ENCODE results near the gene SUMO4.

The SUMO4 gene

GRCh38 chr6:149389509-149390297, 10.4 kb upstream of the SUMO4 start:
- no peak for DNase-seq (ENCODE audit: low read depth in 3 of 3)

DNA sequence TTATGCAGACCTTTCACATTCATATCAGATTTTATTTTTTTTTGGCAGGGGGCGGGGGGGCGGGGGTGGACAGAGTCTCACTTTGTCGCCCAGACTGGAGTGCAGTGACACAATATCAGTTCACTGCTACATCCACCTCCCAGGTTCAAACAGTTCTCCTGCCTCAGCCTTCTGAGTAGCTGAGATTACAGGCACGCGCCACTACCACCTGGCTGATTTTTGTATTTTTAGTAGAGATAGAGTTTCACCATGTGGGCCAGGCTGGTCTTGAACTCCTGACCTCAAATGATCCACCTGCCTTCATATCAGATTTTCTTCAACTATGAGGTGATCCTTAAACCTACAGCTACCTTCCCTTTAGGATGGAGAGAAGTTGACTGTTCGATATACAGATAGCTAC, 8.0 kb upstream of the SUMO4 start:
- DNase-seq (ENCODE audit: low read depth in 3 of 3), result no peak

DNA sequence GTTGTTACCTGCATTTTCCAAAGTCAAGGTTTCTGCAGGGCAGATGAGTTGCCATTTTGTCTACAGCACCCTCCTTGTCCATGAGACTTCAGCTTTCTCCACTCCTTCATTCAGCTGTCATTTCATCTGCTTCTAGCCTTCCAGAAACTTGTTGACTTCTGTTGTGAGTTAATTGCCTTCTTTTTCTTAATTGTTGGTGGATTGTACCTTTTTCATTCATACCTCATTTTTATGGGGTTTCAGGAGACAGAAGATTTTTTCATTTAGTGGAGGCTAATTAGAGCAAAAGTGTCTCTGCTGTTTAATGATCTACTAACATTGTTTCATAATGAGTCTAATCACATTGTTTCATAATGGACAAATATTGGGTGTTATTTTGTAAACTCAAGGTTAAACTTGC, 7.5 kb upstream of the SUMO4 start:
- no peak for DNase-seq (ENCODE audit: low read depth in 3 of 3)

DNA sequence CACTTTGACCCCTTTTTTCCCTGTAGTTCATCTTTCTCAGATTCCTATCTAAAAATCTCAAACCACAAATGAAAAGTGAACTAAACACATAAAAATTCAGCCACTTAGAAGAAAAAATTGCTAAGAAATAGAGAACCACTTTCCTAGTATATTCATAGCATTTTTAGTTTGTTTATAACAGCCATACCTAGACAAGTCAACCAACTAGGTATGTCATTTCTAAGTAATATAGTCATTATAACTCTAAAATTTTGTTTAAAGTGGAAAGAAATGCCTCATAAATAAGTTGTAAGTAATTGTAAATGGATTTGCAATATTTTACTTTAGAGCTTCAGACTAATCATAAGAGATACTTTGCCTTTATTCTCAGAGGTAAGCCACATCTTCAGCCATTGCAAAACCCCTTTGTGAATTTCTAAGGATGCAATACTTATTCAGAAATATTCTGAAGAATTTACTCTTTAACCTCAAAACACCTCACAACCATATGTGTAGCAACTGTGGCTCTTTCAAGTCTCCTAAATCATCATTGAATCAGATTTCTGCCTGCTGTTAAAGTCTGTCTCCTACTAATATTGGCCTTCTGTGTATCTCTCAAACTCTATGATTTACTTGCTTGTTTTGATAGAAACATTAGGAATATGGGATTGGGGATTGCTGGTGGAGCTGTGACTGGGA, 6.9 kb upstream of the SUMO4 start:
- no peak for DNase-seq (ENCODE audit: low read depth in 3 of 3)

- DNase-seq (ENCODE audit: low read depth in 3 of 3), result no peak
Measured at GRCh38 chr6:149395185-149395584, 4.9 kb upstream of the SUMO4 start.

- DNase-seq (ENCODE audit: low read depth in 3 of 3), result no peak
Measured at GRCh38 chr6:149397384-149397783, 2.7 kb upstream of the SUMO4 start.

DNA sequence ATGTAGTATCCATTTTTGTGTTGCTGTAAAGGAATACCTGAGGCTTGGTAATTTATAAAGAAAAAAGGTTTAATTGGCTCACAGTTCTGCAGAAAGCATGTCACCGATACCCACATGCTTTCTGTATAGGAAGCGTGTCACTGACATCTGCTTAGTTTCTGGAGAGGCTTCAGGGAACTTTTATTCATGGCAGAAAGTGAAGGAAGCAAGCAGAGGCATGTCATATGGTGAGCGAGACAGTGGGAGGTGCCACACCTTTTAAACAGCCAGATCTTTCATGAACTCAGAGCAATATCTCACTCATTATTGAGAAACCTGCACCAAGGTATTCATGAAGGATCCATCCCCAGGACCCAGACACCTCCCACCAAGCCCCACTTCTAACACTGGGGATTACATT, 3.5 kb downstream of the SUMO4 start:
- DNase-seq (ENCODE audit: low read depth in 3 of 3), result no peak

- no peak for DNase-seq (ENCODE audit: low read depth in 3 of 3)
Measured at GRCh38 chr6:149405823-149406765, 6.0 kb downstream of the SUMO4 start.

DNA sequence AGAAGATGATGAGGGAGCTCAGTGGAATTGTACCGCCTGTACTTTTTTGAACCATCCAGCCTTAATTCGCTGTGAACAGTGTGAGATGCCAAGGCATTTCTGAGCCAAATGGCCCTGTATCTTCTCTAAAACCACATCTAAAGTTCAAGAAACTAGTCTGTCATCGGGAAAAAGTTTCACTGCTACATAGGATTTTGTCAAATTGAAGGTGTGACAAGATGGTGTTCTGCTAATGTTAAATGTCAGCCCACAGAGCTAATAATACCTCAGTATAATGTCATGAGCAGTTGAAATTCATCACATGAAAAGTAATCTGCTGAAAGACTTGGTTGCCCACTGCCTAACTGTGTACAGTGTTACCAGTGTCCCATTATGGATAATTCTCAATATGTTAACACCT, 9.6 kb downstream of the SUMO4 start:
- DNase-seq (ENCODE audit: low read depth in 3 of 3), result no peak

DNA sequence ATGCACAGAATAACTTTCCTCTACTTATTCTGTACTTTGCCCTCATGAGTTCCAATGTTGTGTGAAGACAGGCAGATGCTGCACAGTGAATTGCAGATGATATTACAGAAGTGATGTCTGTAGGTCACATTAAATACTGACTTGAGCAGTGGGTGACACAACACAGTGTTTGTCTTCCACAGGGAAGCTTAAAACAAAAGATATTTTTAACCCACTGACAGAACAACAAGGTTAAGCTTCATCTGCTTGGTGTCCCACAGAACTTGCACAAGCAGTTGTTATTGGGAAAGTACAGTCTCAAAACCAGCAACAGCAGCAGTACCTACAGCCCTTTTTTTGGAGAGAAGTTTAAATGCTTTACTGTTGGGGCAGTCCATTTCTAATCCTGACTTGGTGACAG, 10.5 kb downstream of the SUMO4 start:
- DNase-seq (ENCODE audit: low read depth in 3 of 3), result no peak

DNA sequence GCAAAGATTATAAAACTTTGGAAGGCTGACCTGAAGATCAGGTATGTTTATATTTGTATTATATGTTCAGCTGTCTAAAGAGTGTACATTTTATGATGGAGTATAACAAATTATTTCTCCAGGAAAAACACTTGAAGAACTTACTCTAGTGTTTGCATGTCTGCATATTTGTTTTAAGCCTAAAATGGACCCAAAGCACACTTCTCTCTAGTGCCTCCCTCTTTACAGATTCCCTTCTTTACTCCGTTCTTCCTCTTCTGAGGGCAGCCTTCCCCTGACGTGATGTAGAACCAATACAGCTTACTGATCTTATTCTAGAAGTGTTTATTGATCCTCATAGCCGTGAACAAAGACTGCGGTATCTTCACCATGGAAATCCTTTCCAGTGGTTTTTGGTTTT, 13.9 kb downstream of the SUMO4 start:
- no peak for DNase-seq (ENCODE audit: low read depth in 3 of 3)

GRCh38 chr6:149414821-149415220, 14.8 kb downstream of the SUMO4 start:
- no peak for DNase-seq (ENCODE audit: low read depth in 3 of 3)

DNA sequence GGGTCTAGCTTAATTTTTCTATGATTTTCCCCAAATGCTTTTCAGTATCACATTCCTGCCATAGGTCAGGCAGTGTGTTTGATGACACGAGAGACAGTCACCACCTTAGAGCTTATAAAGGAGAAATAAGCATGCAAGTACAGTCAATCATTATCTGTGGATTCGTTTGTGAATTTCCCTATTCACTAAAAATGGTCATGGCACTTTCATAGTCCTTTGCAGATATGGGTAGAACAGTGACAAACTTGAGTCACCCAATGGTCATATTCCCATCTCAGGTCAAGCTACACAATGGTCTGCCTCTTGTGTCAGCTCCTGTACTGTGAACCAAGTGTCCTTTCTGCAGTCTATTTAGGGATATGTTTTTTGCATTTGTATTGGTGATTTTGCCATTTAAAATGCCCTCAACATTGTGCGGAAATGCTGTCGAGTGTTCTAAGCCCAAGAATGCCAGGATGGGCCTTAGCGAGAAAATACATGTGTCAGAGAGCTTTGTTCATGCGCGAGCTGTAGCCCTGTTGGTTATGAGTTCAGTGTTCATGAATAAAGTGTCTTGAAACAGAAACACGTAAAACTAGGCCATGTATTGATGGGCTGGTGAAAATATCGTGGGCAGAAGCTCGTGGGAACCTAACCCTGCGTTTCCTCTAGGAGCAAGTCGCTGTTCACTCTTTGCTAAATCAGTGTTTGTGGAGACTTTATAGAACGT, 19.8 kb downstream of the SUMO4 start:
- DNase-seq (ENCODE audit: low read depth in 3 of 3), result no peak

GRCh38 chr6:149421132-149421531, 21.1 kb downstream of the SUMO4 start:
- DNase-seq (ENCODE audit: low read depth in 3 of 3), result no peak

DNA sequence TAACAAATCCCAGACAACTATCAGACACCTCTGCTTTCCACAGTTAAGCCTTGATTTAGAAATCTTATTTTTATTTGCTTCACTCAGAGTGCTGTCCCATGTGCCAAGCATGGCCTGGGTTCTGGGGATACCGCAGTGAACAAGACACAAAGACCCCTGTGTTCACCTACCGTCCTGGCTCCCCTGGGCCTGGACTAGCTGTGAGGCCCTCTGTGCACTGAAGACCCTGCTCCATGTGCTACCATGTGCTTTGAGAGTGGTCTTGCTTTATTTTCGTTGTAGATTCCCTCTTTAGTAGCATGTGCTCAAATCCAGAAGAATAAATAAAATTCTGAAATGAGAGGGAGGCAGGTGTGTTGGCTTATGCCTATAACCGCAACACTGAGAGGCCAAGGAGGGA, 22.5 kb downstream of the SUMO4 start:
- DNase-seq (ENCODE audit: low read depth in 3 of 3), result no peak

- no peak for DNase-seq (ENCODE audit: low read depth in 3 of 3)
Measured at GRCh38 chr6:149423964-149424440, 23.9 kb downstream of the SUMO4 start.

DNA sequence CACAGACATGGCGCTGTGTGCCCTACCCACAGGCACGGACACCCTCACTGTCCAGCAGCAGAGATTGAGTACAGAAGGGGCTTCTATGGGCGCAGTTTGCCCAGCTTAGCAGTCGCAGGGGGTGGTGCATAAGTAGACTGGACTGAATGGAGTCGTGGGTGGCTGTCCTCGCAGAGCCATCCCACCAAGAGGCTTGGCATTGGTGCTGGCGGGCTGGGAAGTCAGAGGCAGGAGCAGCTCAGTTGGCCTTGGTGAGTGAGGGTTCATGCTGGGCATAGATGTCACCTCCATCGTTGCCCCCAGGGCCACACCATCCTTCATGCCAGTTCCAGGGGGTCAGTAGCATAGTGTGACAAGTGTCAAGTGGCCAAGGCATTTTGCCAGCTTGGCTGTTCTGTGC, 25.2 kb downstream of the SUMO4 start:
- no peak for DNase-seq (ENCODE audit: low read depth in 3 of 3)

DNA sequence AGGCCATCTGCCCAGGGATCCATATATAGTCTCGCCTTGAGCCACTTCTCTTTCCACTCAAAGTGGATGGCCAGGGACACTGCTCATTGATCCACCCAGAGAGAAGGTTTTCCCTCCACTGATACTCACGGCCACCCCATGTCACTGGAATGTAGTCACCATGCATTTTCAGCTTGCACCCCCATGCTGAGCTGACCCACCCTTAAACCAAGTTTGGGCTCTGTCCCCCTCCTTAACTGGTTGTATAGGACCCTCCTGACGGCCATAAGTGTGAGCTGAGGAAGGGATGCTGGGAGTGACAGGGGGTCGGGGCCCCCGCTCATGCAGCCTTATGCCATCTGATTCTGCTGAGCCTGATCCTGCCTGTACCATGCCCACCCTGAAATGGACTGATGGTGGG, 25.7 kb downstream of the SUMO4 start:
- DNase-seq (ENCODE audit: low read depth in 3 of 3), result no peak

DNA sequence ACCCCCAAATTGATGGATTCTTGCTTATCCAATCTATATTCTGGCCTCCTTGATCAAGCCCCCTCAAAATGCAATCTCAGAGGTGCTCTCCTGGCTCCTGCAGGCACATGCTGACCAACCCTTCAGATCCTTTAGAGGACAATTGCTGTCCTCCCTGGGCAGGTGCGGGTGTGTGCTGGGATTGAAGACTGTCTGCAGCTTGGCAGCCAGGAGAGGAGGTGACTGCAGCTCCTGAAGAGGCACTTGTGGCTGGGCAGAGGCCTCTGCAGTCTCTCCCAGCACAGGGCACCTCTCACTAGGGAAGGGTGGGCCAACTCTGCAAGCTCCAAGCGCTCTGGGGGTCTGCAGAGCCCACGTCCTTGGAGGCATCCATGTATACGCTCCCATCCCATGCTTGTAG, 28.5 kb downstream of the SUMO4 start:
- DNase-seq (ENCODE audit: low read depth in 3 of 3), result no peak

DNA sequence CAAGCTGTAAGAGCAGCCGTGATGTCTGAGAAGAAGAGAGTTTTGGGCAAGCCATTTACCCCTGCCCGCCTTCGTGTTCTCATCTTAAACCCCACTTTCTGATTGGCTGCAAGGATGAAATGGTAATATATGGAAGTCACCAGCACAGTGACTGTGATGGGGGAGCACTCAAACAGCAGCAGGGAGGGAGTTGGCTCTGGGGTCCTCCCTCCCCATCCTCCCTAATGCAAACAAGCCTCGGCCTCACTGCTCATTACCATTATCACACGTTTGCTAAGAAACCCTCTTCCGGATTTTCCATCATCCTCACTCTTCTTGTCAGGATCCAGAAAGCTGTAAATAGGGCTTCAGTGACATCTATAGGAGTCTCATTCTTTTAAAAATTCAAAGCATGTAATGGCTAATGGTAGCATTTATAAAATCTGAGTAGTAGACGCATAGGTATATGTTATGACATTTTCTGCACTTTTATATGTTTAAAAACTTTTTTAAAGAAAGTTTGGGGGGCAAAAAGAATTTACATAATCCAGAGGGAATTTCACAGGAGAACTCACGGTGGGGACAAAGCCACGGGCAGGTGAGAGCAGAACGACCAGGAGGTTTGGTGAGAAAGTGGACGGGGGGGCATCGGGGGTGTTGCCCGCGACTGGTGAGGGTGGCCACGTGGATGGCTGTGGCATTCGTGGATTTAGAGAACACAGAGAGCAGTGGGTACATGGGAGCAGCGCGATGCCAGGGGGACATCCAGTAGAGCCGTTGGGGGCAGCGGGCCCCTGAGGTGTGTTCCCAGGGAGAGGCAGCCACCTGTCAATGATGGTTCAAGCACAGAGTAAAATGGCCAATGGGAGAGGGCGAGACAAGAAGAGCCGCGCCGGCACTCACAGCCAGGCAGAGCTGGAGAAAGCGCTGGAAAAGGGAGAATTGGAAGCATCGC, 29.6 kb downstream of the SUMO4 start:
- DNase-seq (ENCODE audit: low read depth in 3 of 3), result no peak
